K562 (cell line): ENCODE results near the gene NR2F2. TPM values are rescaled to one million over a fixed set of nuclear protein-coding genes. Genes with fewer than 3 reads are reported as not detected.
A peak's percentile ranks its signal among the peaks of the same experiment; 100 is the strongest.

Experiments
- ATAC-seq: fragments of 200-7000 bp; cut with Tn5 transposase; 3 replicates; pipeline ENCODE4 v1.9.1; 2020; ENCODE audit warnings: moderate library complexity
- BruUV-seq: library from RNA; stranded (reverse); fragments of 400-500 nt; replicated peaks from 2 replicates; lab custom pipeline; 2021; lab: Mats Ljungman, UMichigan
- CTCF ChIA-PET: fragments of 300-600 bp; formaldehyde crosslinking; extraction: SDS; loops from one replicate; lab custom pipeline; 2021; ENCODE audit warnings: low intra/inter-chr PET ratio; lab: Yijun Ruan, JAX
- POLR2A ChIA-PET: fragments of 300-600, 350-650 bp; sonication (Branson Sonifier 250); formaldehyde crosslinking; extraction: SDS; loops from one replicate; lab custom pipeline; 2021; ENCODE audit warnings: antibody characterized with exemption, inconsistent platforms; lab: Yijun Ruan, JAX
- DNase-seq, 4 experiments: peaks; one replicate each; pipeline versions ENCODE4 v3.0.0 to v3.0.0-alpha.2; 2011 to 2018; ENCODE audit warnings: low spot score in 3 of 4, mixed read lengths in 3 of 4; ENCODE audit errors: extremely low read depth in 1 of 4
- FAIRE-seq: peaks from 2 replicates; lab custom pipeline; 2011; peaks lifted over from hg19 to GRCh38; lab: Jason Lieb, UNC
- H2AFZ ChIP-seq: 2 replicates; pipeline ENCODE4 v1.6.0; 2011; ENCODE audit warnings: low read depth, low read length, control low read depth, inconsistent platforms
- H3K27ac ChIP-seq: fragments of 200-600 bp; 3 replicates; pipeline ENCODE4 v1.8.0; 2011; ENCODE audit warnings: low read depth, mild to moderate bottlenecking, control low read depth, inconsistent platforms, low read length, moderate library complexity, mixed read lengths; ENCODE audit errors: extremely low read depth
- H3K27me3 ChIP-seq, 2 experiments: fragments of 300-600 bp in 1 of 2; 2 replicates in 1 of 2; 3 replicates in 1 of 2; pipeline versions ENCODE4 v1.6.0 to v1.8.0; 2011; ENCODE audit warnings: inconsistent platforms in 2 of 2, low read length in 2 of 2, mild to moderate bottlenecking in 1 of 2, mixed read lengths in 1 of 2, moderate library complexity in 1 of 2; ENCODE audit not compliant: control insufficient read depth in 2 of 2, insufficient read depth in 2 of 2
- H3K36me3 ChIP-seq: fragments of 300-600 bp; 3 replicates; pipeline ENCODE4 v1.8.0; 2011; ENCODE audit warnings: mild to moderate bottlenecking, low read length, inconsistent platforms; ENCODE audit not compliant: control insufficient read depth, insufficient read depth
- H3K4me1 ChIP-seq, 2 experiments: fragments of 200-600 bp in 1 of 2; replicated peaks in 1 of 2; 2 replicates in 1 of 2; 3 replicates in 1 of 2; pipeline versions ENCODE4 v1.5.1 to v1.8.0; 2011; ENCODE audit warnings: inconsistent platforms in 2 of 2, low read length in 2 of 2, mild to moderate bottlenecking in 1 of 2, mixed read lengths in 1 of 2, moderate library complexity in 1 of 2; ENCODE audit not compliant: control insufficient read depth in 2 of 2, insufficient read depth in 2 of 2
- H3K4me2 ChIP-seq: 2 replicates; pipeline ENCODE4 v1.6.1; 2011; ENCODE audit warnings: low read length, control low read depth, inconsistent platforms, mixed read lengths; ENCODE audit not compliant: insufficient read depth
- H3K4me3 ChIP-seq: fragments of 200-600 bp; sonication (generic), shearing (Covaris generic); 2 replicates; pipeline ENCODE4 v1.5.1; 2016; ENCODE audit warnings: control low read depth, inconsistent platforms
- H3K79me2 ChIP-seq: fragments of 200-600 bp; 3 replicates; pipeline ENCODE4 v1.8.0; 2011; ENCODE audit warnings: low read length, inconsistent platforms; ENCODE audit not compliant: control insufficient read depth, insufficient read depth
- H3K9ac ChIP-seq, 2 experiments: 2 replicates each; pipeline versions ENCODE4 v1.6.0 to v1.6.1; 2011; ENCODE audit warnings: low read depth in 2 of 2, low read length in 2 of 2, control low read depth in 1 of 2, inconsistent platforms in 1 of 2, mild to moderate bottlenecking in 1 of 2, mixed read lengths in 1 of 2; ENCODE audit not compliant: insufficient read depth in 1 of 2
- H3K9me1 ChIP-seq: one replicate; pipeline ENCODE4 v1.6.0; 2011; ENCODE audit warnings: inconsistent platforms, mild to moderate bottlenecking, low read length, moderate library complexity; ENCODE audit not compliant: control insufficient read depth, insufficient read depth
- H3K9me3 ChIP-seq: replicated peaks from 2 replicates; pipeline ENCODE4 v1.5.1; 2011; ENCODE audit warnings: low read depth, low read length, inconsistent platforms; ENCODE audit not compliant: control insufficient read depth, insufficient read depth
- H4K20me1 ChIP-seq: replicated peaks from 2 replicates; pipeline ENCODE4 v1.6.1; 2011; ENCODE audit warnings: low read length, inconsistent platforms, mixed read lengths; ENCODE audit not compliant: control insufficient read depth, insufficient read depth
- SMAD2 ChIP-seq: fragments of 150-350 bp; IDR thresholded peaks from 2 replicates; pipeline ENCODE4 v1.6.1; 2014; ENCODE audit warnings: low read depth, mild to moderate bottlenecking, low read length
- WGBS: fragments of 100-300 bp; shearing (Covaris generic); methylation state at CpG from one replicate; pipeline ENCODE4 v1.1.6; 2016; ENCODE audit warnings: low coverage, mixed read lengths; ENCODE audit not compliant: insufficient coverage; ENCODE audit errors: missing lambda C conversion rate; 5-methylcytosine and 5-hydroxymethylcytosine counted together
- in situ Hi-C: fragments of 300-500 bp; cut with MboI; formaldehyde crosslinking; loops from 4 replicates; pipeline ENCODE4 v1.15.0; 2018; ENCODE audit warnings: inconsistent platforms, mixed read lengths
- intact Hi-C: fragments of 100-400 bp; cut with micrococcal nuclease; formaldehyde crosslinking; loops from 2 replicates; pipeline ENCODE4 v1.14.2; 2022
- polyA plus RNA-seq, 8 experiments: library from polyadenylated mRNA; depleted of rRNA in 4 of 8; stranded (reverse) in 5 of 8; unstranded in 3 of 8; fragments of >200 nt; fragmentation: Nextera tagmentation in 2 of 8; fragmentation: Illumina TruSeq in 1 of 8; extraction: Ambion mirVana in 2 of 8; extraction: Trizol in 1 of 8; gene quantifications; 2 replicates each; pipeline versions ENCODE4 v1.2.1 to v1.2.3, GENCODE V29; 2011 to 2014; ENCODE audit warnings: inconsistent platforms in 1 of 8, missing spikeins in 1 of 8
- total RNA-seq, 7 experiments: library from RNA; depleted of rRNA in 6 of 7; stranded (reverse); fragments of >200 nt in 6 of 7; fragmentation: Illumina TruSeq in 2 of 7; extraction: Trizol in 2 of 7; gene quantifications; 2 replicates each; pipeline versions ENCODE4 v1.2.1 to v1.2.3, GENCODE V29; 2011 to 2021; ENCODE audit warnings: low replicate concordance in 1 of 7
- TF ChIP-seq, protein P1 (sequence below): sonication (generic); formaldehyde crosslinking; IDR thresholded peaks from 2 replicates; pipeline ENCODE4 v1.8.1; 2023; ENCODE audit warnings: mild to moderate bottlenecking, missing genetic modification reagents

NR2F2 gene
- total and polyA plus RNA-seq, 9 of the 15 experiments (the other 6 are each of a cell fraction or from before 2014, with no cell fraction given) = 6.0 to 51.8 (median 11.1) TPM

- H3K9me1 ChIP-seq = no peaks in the 10 kb centered on the region
- H3K36me3 ChIP-seq = peaks cover 8% of the 10 kb centered on the region; the same call in 2 of the 3 replicates
- peaks cover 13% of the 10 kb centered on the region; the same call in 2 of the 3 replicates for H3K79me2 ChIP-seq
- POLR2A ChIA-PET = no interaction called here
- ATAC-seq (no peak), FAIRE-seq (no peak), DNase-seq (no peak)
- H3K4me3 ChIP-seq = no peak overlapping the region
- H3K27ac ChIP-seq = no peak overlapping the region
- H3K4me1 ChIP-seq = peaks cover 18 to 40% of the 10 kb centered on the region in 2 experiments; a peak in 4 of 5 replicates
- intact Hi-C loops = no loop called here
- 97% methylated on average over 36 of the region's 56 CpGs for WGBS
- H2AFZ ChIP-seq = no peak overlapping the region
- no peaks in the 10 kb centered on the region for H3K27me3 ChIP-seq
- H3K4me2 ChIP-seq = no peak overlapping the region
- TF ChIP-seq SMAD2 = no peak
- TF ChIP-seq, protein P1, sequence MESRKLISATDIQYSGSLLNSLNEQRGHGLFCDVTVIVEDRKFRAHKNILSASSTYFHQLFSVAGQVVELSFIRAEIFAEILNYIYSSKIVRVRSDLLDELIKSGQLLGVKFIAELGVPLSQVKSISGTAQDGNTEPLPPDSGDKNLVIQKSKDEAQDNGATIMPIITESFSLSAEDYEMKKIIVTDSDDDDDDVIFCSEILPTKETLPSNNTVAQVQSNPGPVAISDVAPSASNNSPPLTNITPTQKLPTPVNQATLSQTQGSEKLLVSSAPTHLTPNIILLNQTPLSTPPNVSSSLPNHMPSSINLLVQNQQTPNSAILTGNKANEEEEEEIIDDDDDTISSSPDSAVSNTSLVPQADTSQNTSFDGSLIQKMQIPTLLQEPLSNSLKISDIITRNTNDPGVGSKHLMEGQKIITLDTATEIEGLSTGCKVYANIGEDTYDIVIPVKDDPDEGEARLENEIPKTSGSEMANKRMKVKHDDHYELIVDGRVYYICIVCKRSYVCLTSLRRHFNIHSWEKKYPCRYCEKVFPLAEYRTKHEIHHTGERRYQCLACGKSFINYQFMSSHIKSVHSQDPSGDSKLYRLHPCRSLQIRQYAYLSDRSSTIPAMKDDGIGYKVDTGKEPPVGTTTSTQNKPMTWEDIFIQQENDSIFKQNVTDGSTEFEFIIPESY (CRISPR knock-in tag) = peak; percentile 97
- TF ChIP-seq, all 486 proteins: peak for 1
- Histone ChIP-seq H3K9me3 (peaks cover 2% of the 10 kb centered on the region; the same call in 1 of the 2 replicates), H3K9ac (no peak overlapping the region), H4K20me1 (no peaks in the 10 kb centered on the region)
- CTCF ChIA-PET = no interaction called here
- in situ Hi-C loops = loop anchor here (10.0 kb wide), 1 partner anchor 233 kb away; no protein-coding TSS in a partner anchor
- BruUV-seq = no TSS peak
Observed at GRCh38 chr15:96351761-96352603, 21.5 kb downstream of the NR2F2 start.
